NCI-H2029 (cell line): ENCODE results near the gene SMIM27.
A peak's percentile ranks its signal among the peaks of the same experiment; 100 is the strongest.

Source experiments
- DNase-seq: peaks from one replicate; lab custom pipeline; 2025; lab: John Stamatoyannopoulos, UW

SMIM27 gene

DNA sequence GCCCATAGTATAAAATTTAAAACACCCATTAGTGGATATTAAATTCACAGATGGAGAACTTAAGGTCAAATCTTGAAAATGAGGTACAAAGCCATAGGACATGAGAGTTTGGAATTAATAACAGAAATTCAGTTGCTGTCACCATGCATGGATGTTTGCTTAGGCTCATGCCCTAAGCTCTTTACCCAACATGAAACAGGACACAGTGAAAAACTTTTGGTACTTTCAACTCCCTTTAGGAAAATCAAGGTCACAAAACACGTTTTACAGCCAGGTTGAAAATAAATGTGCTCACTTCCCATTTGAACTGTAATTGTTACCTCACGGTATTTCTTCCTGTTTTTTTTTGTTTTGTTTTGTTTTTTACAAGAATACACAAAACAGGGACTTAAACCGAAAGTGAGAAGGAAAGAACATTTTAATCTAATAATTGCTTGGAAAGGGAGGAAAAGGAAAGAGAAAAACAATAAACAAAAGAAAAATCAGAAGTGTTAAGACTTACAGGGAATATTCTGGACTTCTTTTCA, 6.3 kb downstream of the SMIM27 start:
- no peak for DNase-seq

DNA sequence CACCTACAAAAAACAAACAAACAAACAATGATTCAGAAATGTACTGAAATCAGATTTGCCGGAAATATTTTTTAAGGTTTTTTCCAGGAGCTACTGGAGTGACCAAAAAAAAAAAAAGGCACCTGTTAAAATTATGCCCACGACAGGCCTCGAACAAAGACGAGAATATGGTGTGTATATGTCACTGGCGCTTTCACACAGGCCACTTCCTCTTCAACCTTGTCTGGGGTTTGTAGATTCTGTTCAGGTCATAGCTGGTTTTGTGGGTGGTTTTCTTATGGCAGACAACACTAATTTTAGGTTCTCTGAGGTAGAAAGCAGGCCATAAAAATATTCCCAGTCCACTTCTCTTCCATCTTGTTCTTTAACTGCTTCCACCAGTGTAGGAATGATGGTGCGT, 13.8 kb downstream of the SMIM27 start:
- no peak for DNase-seq

DNA sequence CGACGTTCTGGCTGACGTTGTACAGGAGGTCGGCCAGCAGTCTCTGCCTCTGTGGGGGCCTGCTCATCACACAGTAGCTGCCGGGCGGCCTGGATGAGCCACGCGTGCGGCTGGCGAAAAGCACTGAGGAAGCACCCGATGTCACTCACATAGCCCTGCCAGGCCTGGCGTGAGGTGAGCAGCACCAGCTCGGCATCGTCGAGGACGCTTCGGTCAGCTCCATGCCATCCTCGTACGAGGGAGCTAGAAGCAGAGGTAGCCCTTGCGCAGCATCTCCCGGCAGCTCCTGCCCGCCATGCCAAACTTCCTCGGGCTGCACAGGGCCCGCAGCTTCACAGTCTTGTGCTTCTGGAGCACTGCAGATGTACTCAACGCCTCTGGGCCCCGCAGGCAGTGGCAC, 14.6 kb downstream of the SMIM27 start:
- no peak for DNase-seq

DNA sequence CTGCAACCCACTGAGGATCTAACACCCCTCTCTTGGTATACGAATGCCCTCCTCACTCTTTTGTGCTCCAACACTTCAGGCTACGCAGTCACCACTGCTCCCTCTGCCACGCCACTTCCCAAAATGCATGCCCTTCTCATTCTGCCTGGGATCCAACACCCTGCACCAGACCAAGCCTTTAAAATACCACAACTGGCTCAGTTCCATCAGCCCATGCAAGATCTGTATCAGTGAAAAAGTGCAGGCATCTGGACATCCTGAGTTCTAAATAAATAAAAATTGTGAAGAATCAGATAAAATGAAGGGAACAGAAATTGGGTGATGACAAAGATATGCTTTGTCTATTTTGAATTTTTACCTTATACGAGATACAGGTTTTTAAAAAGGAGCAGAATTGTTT, 18.1 kb downstream of the SMIM27 start:
- DNase-seq, result no peak

DNA sequence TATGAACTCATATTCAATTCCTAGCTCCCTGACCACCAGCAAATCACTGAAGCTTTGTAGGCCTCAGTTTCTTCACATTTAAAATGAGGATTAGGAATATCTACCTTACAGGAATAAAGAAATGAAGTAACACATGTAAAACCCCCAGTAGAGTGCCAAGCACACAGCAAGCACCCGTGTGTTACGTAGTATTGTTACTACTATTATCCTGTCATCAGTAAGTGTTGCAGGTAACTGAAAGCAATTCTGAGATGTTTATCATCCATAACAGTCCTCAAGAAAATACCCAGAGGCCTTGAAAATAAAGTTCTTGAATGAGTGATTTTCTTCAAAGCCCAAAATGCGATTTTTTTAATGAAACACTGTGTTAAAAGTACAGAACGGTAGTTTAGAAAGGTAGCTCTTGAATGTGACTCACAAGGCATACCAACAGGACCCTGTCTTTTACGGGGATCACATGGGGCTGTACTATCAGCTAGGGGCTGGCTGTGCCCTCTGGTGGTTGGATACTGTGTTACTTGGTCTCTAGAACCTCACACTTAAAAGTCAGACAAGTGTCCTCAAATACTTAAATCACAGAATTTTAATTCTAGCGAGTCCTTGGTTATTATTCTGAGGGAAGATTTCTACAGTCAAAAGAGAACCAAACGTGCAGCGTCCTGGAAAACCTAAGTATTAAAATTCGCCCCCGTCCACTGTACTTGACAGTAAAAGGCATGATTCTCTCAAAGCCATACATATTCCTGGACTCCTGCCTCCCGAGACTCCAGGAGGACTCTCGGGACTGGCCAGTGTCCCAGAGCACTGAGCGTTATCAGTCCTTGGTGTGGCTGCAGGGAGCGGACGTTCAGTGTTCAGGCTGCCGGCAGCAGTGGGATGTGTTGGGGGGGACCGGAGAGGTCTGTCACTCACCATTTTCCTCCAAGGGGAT, 20.1 kb downstream of the SMIM27 start:
- peak; percentile 53 for DNase-seq

DNA sequence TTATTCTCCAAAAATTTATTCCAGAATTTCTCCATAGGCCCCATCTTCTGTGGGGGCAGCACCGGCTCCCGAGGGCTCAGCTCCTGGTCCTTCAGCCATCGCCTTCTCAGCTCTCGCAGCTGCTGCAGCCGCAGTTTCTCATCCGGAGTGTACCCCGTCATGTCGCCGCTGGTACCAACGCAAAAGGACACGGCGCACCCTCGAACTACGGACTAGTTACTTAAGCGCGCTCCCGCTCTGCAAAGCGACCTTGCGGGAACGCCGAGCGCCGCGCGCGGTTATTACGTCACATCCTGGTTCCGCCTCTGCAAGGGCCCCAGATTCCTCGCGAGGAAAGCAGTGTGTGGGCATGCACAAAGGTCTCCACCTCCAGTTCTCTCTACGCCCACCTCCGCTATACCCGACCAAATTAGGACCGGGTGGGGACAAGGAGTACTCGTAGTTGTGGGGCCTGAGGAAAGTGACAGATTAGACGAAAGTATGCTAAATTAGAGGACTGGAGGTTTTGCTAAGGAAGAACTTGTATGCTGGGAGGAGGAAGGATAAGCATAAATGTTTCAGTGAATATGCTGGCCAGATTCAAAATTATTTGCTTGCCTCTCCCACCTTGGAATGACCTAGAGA, 20.9 kb downstream of the SMIM27 start, which contains the start of gene NDUFB6:
Gene NDUFB6, minus strand, starts transcription at position 260 of the 624 bp plus-strand sequence. Its CDS starts 99 bp downstream, at position 161.
- peak; percentile 91 for DNase-seq

DNA sequence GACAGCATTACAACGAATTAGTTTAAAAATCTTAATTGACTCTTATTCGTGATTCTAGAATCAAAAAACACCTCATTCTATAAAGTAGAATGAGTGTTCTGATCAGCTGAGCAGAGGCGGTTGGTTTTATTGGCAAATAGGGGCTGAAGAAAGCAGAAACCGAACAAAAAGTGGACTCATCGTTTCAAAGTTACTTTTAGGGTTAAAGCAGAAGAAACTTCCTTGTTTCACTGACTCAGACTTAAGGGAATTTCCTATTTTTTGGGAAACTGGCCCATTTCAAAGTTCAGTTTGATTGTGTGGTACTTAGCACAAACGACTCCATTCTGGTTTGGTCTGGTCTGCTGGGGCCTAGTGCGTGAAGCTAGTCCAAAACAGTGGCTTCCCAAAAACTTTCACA, 21.7 kb downstream of the SMIM27 start:
- no peak for DNase-seq

DNA sequence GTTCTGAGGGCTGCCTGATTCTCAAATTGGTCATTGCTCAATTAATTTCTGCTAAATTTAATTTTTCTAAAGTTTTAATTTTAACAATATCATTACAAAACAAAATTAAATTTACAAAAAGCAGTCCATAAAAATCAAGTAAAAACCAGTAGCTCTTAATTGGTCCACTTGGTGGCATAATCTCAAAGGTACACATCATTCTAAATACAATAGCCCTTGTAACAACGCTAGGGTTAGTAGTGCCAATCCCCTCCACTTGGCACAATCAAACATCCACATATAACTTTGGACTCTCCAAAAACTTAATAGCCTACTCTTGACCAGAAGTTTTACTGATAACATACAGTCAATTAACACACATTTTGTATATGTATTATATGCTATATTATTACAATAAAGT, 22.7 kb downstream of the SMIM27 start:
- DNase-seq, result no peak

DNA sequence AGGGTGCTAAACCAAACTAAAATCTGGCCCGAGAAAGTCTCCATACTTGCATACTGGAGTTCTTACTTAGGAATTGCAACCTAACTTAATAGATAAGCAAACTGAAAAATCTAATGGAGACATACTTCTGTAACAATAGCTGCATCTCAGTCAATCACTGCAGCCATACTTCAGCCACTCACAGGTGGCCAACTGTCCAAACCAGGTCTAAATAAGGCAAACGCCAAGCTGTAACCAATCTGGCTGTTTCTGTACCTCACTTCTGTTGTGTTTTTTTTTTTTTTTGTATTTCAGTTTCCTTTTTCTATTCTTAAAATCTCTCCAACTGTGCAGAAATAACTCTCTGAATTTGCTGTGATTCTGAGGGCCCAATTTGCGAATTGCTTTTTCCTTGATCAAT, 25.2 kb downstream of the SMIM27 start:
- DNase-seq, result no peak

DNA sequence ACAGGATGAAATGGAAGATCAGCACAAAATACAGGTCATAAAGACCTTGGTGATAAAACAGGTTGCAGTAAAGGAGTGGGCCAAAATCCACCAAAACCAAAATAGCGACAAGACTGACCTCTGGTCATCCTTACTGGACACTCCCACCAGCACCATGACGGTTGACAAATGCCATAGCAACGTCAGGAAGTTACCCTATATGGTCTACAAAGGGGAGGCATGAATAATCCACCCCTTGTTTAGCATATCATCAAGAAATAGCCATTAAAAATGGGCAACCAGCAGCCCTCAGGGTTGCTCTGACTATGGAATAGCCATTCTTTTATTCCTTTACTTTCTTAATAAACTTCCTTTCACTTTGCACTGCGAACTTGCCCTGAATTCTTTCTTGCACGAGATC, 26.8 kb downstream of the SMIM27 start:
- no peak for DNase-seq

DNA sequence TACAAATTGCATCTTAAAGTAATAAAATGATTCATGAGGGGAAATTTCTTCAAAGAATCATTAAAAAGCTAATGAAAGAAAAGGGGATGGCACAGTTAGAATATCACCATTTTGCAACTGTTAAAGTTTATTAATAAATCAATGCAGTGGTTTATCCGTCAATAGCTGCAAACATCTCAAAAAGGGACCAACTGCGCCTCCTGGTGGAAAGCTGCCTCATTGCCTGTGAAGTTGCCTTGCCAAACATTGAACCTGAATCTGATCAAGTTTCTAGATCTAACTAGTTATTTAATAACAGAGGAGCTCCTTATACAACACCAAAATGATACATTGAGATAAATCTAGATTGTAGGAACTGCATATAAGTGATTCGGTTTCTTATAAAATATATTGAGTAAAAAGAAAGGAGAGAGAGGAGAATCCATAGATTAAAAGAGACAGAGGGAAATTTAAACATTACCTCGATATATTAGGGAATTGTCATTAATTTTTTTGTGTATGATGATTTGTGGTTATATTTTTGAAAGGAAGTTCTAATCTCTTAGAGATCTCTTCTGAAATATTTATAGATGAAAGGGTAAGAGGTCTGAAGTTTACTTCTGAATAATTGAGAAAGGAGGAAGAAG, 27.7 kb downstream of the SMIM27 start:
- DNase-seq, result peak; percentile 55

DNA sequence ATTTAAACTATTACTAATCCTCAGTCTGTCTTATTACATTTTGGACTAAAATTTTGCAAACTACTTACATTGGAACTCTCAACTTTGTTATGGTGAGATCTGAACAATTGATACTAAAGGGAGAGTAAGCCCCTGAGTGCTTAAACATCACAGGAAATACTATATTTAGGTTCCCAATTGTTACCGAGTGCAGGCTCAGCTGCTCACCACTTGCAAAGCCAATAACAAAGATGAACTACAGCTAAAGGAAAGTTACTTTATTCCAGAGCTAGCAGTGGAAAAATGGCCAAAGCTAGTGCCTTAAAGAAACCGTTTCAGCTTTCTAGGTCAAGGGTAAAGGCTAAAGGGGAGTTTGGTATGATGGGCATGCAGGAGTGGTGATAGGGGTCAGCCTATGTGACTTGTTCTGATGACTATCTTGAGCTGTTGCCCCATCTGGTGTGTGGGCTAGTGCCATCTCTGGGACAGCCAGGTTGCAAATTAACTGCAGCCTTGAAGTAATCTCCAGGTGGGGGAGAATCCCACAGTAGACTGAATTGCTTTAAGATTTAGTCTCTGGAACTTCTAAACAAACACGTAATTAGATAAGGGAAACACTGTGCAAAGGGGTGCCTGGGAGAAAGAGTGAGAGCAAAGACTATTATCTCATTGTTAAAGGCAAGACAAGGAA, 28.6 kb downstream of the SMIM27 start:
- DNase-seq, result no peak

DNA sequence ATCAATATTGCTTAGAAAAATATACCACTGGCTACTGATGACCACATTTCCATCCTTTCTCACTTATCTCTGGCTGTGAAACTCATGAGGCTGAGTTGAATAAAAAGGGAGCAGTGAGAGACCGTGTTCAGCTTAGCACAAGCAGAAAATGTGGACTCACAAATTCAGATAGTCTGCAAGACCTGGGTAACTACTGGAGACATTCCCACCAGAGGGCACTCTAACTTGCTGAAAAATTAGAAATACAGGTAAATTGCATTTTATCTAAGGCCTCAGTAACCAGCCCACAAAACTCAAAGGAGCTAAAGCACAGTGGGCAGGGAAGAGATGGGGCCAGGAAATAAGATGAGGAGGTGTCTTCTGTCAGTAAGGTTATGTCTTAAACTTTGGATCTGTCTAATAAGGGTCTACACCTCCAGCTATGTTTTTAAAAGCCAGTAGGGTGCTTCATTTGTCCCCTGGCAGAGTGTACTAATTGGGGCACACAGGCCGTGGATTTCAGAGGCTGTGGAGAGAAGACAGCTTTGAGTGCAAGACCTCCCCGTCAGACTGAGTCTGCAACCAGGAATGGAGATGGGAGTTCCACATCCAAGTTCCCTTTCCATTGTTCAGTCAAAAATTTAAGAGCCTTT, 29.5 kb downstream of the SMIM27 start:
- peak; percentile 8 for DNase-seq

DNA sequence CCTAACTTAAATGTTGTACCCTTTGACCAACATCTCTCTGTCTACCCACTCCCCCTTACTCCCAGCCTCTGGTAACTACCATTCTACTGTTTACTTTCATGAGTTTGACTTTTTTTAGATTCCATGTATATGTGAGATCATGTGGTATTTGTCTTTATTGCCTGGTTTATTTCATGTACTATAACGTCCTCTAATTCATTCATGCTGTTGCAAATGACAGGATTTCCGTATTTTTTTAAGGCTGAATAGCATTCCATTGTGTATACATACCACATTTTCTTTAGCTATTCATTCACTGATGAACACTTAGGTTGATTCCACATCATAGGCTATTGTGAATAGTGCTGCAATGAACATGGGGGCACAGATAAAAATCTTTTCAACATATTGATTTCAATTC, 32.7 kb downstream of the SMIM27 start:
- DNase-seq, result no peak

DNA sequence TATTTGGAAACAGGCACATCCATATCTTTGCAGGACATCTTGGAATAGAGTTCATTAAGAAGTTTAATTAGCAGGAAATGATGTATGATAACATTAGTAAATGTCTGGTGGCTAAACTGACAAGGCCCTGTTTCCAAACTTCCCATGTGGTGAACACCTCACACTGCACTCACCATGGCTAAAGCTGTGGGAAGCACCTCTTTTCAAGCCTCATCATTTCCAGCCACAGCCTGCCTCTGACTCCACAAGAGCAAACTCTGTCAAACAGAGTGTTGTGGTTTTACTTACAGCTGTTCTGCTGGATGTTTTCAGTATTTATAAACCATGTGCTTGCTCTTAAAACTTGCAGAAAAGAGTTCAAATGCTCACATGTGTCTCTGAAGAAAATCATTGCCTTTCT, 35.8 kb downstream of the SMIM27 start:
- DNase-seq, result no peak

DNA sequence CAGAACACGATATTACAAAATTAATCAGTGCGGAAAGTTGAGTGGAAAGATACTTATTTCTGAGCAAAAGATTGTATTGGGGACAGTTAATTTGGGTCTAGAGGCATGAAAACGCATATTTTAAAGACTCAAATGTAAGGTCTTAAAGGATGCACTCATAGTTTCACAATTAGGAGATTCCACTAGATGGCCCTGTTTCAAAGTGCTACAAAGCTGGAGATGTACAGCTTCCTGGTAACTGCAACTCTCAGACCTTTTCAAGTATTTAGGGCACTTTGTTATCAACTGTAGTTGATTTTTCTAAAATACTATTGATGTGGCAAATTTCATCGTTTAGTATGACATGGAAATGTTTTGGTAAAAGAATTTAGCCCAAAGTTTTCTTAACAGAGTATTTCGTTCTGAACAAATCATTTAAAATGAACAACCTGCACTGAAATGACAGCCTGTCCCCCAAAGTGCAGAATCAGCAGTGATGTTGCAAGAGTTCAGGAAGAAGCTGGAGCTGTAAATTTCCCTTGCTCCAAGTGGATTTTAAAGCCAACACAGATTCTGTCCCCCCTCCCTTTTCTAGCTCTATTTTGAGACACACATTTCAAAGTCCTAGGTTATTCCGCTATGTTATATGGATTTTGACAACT, 37.1 kb downstream of the SMIM27 start:
- no peak for DNase-seq

DNA sequence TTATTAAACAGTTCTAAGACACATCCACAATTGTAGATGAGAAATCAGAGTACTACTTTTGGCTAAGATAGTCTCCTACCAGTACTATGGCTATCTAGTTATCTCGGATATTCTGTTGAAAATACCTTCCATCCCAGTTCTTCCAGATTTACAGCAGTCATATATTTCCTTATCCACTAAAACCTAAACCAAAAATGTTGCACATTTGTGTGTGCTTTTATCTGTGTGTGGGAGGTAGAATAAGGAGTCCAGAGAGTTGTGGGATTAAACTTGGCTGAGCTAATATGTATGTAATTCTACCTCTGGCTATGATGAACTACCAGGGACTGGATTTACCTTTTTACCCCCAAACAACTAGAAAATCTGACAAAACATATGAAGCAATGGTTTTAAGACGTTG, 38.3 kb downstream of the SMIM27 start:
- no peak for DNase-seq

DNA sequence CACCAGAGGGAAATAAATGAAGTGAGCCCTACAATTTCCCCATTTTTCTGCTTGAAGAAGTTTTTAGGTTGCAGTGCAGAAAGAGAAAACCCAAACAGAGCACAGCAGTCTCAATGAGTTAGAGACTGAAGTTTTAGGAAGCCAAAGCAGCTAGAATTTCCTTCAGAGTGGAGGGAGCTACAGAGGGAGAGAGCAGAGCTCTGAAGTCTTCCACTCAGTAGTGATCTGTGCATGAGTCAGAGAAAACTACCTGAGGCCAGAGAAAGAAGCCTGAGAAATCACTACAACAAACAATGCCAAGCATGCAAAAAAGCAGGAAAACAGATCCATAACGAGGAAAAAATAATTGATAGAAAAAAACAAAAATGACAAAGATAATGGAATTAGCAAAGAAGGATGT, 38.8 kb downstream of the SMIM27 start:
- no peak for DNase-seq

DNA sequence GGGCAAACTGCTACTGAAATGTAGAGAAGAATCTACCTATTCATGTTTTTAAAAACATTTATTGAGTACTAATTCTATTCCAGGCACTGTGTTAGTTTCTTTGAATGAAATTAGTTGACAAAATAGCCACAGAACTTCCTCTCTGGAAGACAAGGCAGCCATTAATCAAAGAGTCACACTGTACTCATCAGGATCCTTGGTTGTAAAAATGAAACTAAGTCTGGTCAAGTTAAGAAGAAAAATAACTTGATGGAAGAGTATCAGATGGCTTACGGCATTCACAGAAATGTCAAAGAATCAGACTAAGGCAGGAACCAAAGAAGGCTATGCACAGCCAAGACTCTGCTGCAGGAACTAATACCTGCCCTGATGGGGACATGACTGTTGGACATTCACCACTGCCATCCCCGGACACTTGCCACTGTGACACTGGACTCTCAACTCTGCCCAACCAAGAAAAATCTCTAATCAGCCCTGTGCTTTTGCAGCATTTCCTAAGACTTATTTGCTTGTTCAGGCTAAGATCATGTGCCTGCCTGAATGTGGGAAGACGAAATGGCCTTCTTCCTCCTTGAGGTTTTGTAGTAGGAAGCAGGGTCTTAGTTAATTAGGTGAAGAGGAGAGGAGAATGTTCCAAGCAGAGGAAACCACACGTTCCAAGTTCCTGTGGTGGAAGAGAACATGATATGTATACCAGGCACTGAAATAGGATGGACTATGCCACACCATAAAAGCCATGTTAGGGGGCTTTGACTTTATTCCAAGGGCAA, 44.2 kb downstream of the SMIM27 start:
- no peak for DNase-seq

DNA sequence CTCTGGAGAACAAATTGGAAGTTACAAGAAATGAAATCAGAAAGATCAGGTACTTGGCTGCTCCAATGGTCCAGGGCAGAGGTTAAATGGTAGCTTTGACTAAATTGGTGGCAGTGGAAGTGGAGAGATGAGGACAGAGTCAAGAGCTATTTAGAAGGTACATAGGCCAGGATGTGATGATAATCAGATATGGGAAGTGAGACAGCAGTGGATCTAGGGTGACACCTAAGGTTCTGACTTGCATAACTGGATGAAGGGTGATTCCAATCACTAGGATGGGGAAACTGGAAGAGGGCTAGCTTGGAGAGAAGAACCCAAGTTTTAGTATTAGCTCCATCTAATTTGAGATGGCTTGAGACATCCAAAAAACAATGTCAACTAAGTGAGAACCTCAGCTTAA, 44.8 kb downstream of the SMIM27 start:
- DNase-seq, result no peak
